Measurements from ENCODE around the gene IKZF5. TPM values are rescaled to one million over a fixed set of nuclear protein-coding genes. Genes with fewer than 3 reads are reported as not detected.

IKZF5 gene
- total RNA-seq, 4 donors from 2014 or later: 6.2 to 11.1 (median 7.1) TPM

GRCh38 chr10:123019264-123019663 is 10.7 kb upstream of the IKZF5 start:
- H3K4me1 ChIP-seq: peaks cover 0 to 21% (median 13%) of the 10 kb centered on the region in 4 donors
- in situ Hi-C loops (cut with MboI; ENCODE audit: low pct_ligation_motif_present in 1 of 4, low pct_unique_long_range_greater_than_20kb in 1 of 4, low sequenced_read_pairs in 3 of 4): no loop called here
- H3K27me3 ChIP-seq: no peaks in the 10 kb centered on the region
- intact Hi-C loops (cut with DNase I; ENCODE audit: low total_unique reads): no loop called here
- TF ChIP-seq POLR2A (IDR thresholded peaks at IDR 0.05): no peak
- no peak for TF ChIP-seq EP300 (IDR thresholded peaks at IDR 0.05; ENCODE audit: low read depth)
- no peak for TF ChIP-seq POLR2AphosphoS5 (IDR thresholded peaks at IDR 0.05)
- no peak for TF ChIP-seq CTCF (IDR thresholded peaks at IDR 0.05)
- WGBS, 2 donors (ENCODE audit: low coverage in 1 of 2): 63 to 74% methylated on average over 3 of the region's 3 CpGs
- H3K9me3 ChIP-seq: no peaks in the 10 kb centered on the region
- no peak overlapping the region for H3K27ac ChIP-seq
- DNase-seq: no peak
- H3K36me3 ChIP-seq: no peaks in the 10 kb centered on the region
- H3K4me3 ChIP-seq: no peak overlapping the region

DNA sequence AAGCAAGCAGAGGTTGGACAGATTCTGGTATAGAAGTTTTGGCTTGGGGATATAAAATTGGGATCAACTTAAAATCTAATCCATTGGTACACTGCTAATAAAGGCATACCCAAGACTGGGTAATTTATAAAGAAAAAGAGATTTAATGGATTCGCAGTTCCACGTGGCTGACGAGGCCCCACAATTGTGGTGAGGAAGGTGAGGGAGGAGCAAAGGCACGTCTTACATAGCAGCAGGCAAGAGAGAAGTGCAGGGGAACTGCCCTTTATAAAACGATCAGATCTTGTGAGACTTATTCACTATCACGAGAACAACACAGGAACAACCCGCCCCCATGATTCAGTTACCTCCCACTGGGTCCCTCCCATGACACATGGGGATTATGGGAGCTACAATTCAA is 9.9 kb upstream of the IKZF5 start:
- Histone ChIP-seq H3K9me3 (no peaks in the 10 kb centered on the region), H3K4me3 (no peak overlapping the region), H3K36me3 (no peaks in the 10 kb centered on the region), H3K4me1 (peaks cover 0 to 21% (median 13%) of the 10 kb centered on the region in 4 donors), H3K27ac (no peak overlapping the region), H3K27me3 (no peaks in the 10 kb centered on the region)
- intact Hi-C loops (cut with DNase I; ENCODE audit: low total_unique reads): no loop called here
- in situ Hi-C loops (cut with MboI; ENCODE audit: low pct_ligation_motif_present in 1 of 4, low pct_unique_long_range_greater_than_20kb in 1 of 4, low sequenced_read_pairs in 3 of 4): no loop called here
- no peak for TF ChIP-seq CTCF (IDR thresholded peaks at IDR 0.05)
- no peak for TF ChIP-seq POLR2A (IDR thresholded peaks at IDR 0.05)
- no peak for TF ChIP-seq EP300 (IDR thresholded peaks at IDR 0.05; ENCODE audit: low read depth)
- TF ChIP-seq POLR2AphosphoS5 (IDR thresholded peaks at IDR 0.05): no peak
- 88 to 91% methylated on average over 5 to 7 of the region's 7 CpGs for WGBS, 2 donors (ENCODE audit: low coverage in 1 of 2)
- DNase-seq: no peak

DNA sequence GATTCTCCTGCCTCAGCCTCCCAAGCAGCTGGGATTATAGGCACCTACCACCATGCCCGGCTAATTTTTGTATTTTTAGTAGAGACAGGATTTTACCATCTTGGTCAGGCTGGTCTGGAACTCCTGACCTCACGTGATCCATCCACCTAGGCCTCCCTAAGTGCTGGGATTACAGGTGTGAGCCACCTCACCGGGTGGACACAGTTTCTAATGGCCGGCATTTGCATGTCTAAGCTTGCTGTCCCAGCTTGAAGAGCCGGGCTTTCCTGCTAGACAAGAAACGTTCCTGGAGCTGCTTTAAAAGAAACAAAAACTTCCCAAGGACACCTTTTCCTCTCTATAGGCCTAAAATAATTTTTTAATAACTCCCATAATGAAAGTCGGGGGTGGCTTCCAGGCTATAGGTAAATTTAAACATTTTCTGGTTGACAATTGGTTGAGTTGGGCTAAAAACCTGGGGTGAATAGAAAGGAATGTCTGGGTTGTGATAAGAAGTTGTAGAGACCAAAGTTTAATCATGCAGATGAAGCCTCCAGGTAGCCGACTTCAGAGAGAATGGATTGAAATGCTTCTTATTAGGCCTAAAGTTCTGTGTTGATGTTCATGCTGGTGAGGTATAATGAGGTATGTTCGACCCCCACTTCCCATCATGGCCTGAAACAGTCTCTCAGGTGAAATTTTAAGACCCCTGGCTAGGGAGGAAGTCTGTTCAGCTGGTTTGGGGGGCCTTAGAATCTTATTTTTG is 9.0 kb upstream of the IKZF5 start:
- Histone ChIP-seq H3K4me3 (no peak overlapping the region), H3K4me1 (peaks cover 0 to 21% (median 13%) of the 10 kb centered on the region in 4 donors), H3K27ac (no peak overlapping the region), H3K9me3 (no peaks in the 10 kb centered on the region), H3K27me3 (no peaks in the 10 kb centered on the region), H3K36me3 (no peaks in the 10 kb centered on the region)
- in situ Hi-C loops (cut with MboI; ENCODE audit: low pct_ligation_motif_present in 1 of 4, low pct_unique_long_range_greater_than_20kb in 1 of 4, low sequenced_read_pairs in 3 of 4): no loop called here
- WGBS, 2 donors (ENCODE audit: low coverage in 1 of 2): 84 to 87% methylated on average over 5 to 9 of the region's 9 CpGs
- intact Hi-C loops (cut with DNase I; ENCODE audit: low total_unique reads): no loop called here
- TF ChIP-seq EP300 (IDR thresholded peaks at IDR 0.05; ENCODE audit: low read depth) (no peak), CTCF (IDR thresholded peaks at IDR 0.05) (no peak), POLR2A (IDR thresholded peaks at IDR 0.05) (no peak), POLR2AphosphoS5 (IDR thresholded peaks at IDR 0.05) (no peak)
- no peak for DNase-seq

- intact Hi-C loops (cut with DNase I; ENCODE audit: low total_unique reads): no loop called here
- in situ Hi-C loops (cut with MboI; ENCODE audit: low pct_ligation_motif_present in 1 of 4, low pct_unique_long_range_greater_than_20kb in 1 of 4, low sequenced_read_pairs in 3 of 4): no loop called here
- H3K27ac ChIP-seq: no peak overlapping the region
These were observed 7.6 kb upstream of the IKZF5 start for GRCh38 chr10:123016228-123016627.

More at GRCh38 chr10:123016228-123016627, 7.6 kb upstream of the IKZF5 start:
- Histone ChIP-seq H3K27me3 (no peaks in the 10 kb centered on the region), H3K9me3 (no peaks in the 10 kb centered on the region), H3K4me3 (no peak overlapping the region), H3K36me3 (no peaks in the 10 kb centered on the region), H3K4me1 (peaks cover 0 to 14% (median 6%) of the 10 kb centered on the region in 4 donors)
- no peak for TF ChIP-seq EP300 (IDR thresholded peaks at IDR 0.05; ENCODE audit: low read depth)
- TF ChIP-seq POLR2AphosphoS5 (IDR thresholded peaks at IDR 0.05): no peak
- TF ChIP-seq POLR2A (IDR thresholded peaks at IDR 0.05): no peak
- no peak for TF ChIP-seq CTCF (IDR thresholded peaks at IDR 0.05)
- DNase-seq: no peak
- WGBS, 2 donors (ENCODE audit: low coverage in 1 of 2): 95% methylated on average over 4 of the region's 4 CpGs; no CpG with 5 or more reads in 1 of the 2 donors

Data from transverse colon (tissue), 4 donors.